ENCODE results near the gene SETD1A.
"Not testable (repeated sequence)": the region's sequence is repeated elsewhere in the genome, so short reads cannot be mapped to it uniquely, and the experiment has no call there.

The SETD1A gene

DNA sequence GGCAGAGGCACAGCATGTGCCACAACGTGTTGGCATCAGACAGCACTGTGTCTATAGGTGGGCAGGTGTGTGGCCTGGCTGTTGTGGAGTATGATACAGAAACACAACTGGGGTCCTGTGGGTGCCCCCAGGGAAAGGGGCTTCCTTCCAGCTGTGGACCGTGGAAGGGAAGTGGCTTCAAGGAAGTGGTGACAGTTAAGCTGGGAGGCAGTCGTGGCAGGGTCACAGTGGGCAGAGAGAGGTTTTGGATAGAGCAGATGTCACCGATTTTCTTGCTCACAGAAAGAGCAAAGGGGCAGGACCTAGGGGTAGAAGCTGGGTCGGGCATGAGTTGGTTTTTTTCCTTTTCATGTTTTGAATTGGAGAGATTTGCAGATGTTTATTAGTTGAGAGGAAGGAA, 19.9 kb upstream of the SETD1A start:
- no peaks in the 10 kb centered on the region for H3K9me3 ChIP-seq
- no peak overlapping the region for H3K4me3 ChIP-seq
- no peak for DNase-seq (ENCODE audit: low spot score in 2 of 2)
- H3K36me3 ChIP-seq (replicated peaks) = peaks cover 37% of the 10 kb centered on the region
- H3K27me3 ChIP-seq (ENCODE audit: low read depth) = no peaks in the 10 kb centered on the region
- H3K4me1 ChIP-seq = no peaks in the 10 kb centered on the region; the same call in 1 of the 2 replicates
- in situ Hi-C loops (cut with MboI; ENCODE audit: low sequenced_read_pairs) = no loop called here

DNA sequence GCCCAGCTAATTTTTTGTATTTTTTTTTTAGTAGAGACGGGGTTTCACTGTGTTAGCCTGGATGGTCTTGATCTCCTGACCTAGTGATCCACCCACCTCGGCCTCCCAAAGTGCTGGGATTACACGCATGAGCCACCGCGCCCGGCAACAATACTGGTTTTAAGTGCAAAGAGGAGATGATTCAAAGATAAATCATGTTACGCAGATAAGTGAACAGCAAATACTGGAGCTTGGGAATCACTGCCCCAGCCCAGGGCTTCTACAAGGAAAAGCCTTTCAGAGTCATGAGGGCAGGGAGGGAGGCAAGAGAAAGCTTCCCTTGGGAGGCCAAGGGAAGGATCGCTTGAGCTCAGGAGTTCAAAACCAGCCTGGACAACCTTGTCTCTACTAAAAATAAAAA, 18.0 kb upstream of the SETD1A start:
- in situ Hi-C loops (cut with MboI; ENCODE audit: low sequenced_read_pairs); H3K27me3 ChIP-seq (ENCODE audit: low read depth); H3K4me1 ChIP-seq; DNase-seq (ENCODE audit: low spot score in 2 of 2); H3K9me3 ChIP-seq; H3K4me3 ChIP-seq: not testable (repeated sequence)
- peaks cover 43% of the 10 kb centered on the region for H3K36me3 ChIP-seq (replicated peaks)

DNA sequence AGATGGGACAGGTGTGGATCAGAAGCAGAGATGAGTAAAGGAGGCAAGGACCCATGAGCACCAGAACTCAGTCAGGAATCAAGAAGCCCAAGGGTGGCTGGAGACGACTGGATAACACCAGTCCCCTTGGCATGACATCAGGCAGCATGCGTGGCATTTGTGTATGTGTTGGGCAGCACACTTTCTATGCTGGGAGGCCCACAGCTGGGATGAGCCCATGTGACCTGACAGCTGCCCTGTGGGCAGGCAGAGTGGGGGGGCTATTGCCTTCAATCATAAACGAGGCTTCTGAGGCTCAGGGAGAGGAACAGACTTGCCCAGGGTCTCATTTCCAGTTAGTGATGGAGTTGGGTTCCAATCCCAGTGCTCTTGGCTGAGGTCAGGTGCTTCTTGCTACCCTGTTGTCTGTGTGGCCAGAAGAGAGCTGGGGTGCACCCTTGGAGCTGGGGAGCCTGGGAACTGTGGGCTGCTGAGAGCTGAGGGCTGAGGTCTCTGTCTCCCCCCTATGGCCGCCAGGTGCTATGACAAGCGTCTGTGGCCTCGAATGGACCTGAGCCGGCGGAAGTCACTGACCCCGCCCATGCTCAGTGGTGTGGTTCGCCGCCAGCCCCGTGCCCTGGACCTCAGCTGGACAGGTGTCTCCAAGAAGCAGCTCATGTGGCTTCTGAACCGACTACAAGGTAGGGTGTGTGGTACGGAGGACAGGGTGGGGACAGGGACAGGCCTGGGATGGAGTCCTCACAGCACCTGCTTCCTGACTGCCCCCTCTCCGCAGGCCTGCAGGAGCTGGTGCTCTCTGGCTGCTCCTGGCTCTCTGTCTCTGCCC, 15.7 kb upstream of the SETD1A start:
- Histone ChIP-seq H3K27me3 (ENCODE audit: low read depth) (no peaks in the 10 kb centered on the region), H3K9me3 (no peaks in the 10 kb centered on the region), H3K4me1 (no peaks in the 10 kb centered on the region; the same call in 1 of the 2 replicates), H3K4me3 (no peak overlapping the region), H3K36me3 (replicated peaks) (peaks cover 42% of the 10 kb centered on the region)
- in situ Hi-C loops (cut with MboI; ENCODE audit: low sequenced_read_pairs) = no loop called here
- peak; percentile 63 to 84 for DNase-seq (ENCODE audit: low spot score in 2 of 2)

DNA sequence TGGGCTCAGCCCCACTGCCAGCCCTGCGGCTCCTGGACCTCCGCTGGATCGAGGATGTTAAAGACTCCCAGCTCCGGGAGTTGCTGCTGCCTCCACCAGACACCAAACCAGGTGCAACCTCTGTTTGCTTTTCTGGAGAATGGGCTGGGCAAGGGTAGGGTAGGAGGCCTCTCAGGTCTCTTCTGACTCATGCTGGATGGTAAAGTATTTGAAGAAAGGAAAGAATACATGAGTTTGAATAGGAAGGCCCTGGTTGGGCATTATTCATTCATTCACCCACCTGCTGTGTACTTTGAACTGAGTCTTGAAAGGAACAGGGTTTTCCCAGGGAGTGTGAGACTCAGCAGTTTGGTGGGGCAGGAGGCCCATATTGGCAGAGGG, 15.1 kb upstream of the SETD1A start:
- no peak overlapping the region for H3K4me3 ChIP-seq
- DNase-seq (ENCODE audit: low spot score in 2 of 2) = no peak
- no peaks in the 10 kb centered on the region for H3K27me3 ChIP-seq (ENCODE audit: low read depth)
- H3K4me1 ChIP-seq = no peaks in the 10 kb centered on the region; the same call in 1 of the 2 replicates
- no peaks in the 10 kb centered on the region for H3K9me3 ChIP-seq
- H3K36me3 ChIP-seq (replicated peaks) = peaks cover 36% of the 10 kb centered on the region
- in situ Hi-C loops (cut with MboI; ENCODE audit: low sequenced_read_pairs) = no loop called here

DNA sequence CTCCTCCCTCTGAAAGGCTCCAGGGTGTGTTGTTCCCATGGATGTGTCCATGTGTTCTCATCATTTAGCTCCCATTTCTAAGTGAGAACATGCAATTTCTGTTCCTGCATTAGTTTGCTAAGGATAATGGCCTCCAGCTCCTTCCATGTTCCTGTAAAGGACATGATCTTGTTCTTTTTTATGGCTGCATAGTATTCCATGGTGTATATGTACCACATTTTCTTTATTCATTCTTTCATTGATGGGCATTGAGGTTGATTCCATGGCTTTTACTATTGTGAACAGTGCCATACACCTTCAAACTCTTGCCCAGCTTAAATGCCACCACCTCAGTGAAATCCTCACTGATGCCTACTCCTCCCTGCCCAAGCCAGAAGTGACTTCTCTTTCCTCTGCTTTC, 13.2 kb upstream of the SETD1A start:
- no peaks in the 10 kb centered on the region for H3K27me3 ChIP-seq (ENCODE audit: low read depth)
- no peaks in the 10 kb centered on the region for H3K9me3 ChIP-seq
- peaks cover 40% of the 10 kb centered on the region for H3K36me3 ChIP-seq (replicated peaks)
- peaks cover 3% of the 10 kb centered on the region; the same call in 1 of the 2 replicates for H3K4me1 ChIP-seq
- no peak overlapping the region for H3K4me3 ChIP-seq
- no peak for DNase-seq (ENCODE audit: low spot score in 2 of 2)
- in situ Hi-C loops (cut with MboI; ENCODE audit: low sequenced_read_pairs) = no loop called here

DNA sequence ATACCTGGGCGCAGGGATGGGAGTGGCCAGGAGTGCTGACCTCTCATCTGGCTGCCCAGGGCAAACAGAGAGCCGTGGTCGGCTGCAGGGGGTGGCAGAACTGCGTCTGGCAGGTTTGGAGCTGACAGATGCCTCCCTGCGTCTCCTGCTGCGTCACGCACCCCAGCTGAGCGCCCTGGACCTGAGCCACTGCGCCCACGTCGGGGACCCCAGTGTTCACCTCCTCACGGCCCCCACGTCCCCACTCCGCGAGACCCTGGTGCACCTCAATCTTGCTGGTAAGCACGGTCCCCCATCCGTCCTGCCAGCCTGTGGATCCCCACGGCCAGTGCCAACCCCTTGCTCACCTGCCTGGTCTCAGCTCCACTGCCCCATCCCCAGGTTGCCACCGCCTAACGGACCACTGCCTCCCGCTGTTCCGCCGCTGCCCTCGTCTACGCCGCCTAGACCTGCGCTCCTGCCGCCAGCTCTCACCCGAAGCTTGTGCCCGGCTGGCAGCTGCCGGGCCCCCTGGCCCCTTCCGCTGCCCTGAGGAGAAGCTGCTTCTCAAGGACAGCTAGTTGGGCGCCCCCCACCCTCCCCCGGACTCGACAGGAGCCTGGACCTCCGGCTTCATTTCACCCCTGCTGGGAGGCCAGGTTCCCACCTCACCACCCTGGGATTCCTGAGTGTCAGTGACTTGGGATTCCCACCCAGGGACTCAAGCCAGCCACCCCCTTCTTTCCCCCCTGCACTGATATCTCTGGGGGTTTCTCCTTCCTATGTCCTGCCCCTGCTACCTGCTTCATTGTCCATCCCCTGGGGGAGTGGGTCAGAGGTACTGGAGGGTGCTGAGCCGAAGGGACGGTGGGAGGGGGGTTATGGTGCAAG, 10.6 kb upstream of the SETD1A start:
- Histone ChIP-seq H3K4me3 (no peak overlapping the region), H3K36me3 (replicated peaks) (peaks cover 28% of the 10 kb centered on the region), H3K4me1 (peaks cover 9% of the 10 kb centered on the region; the same call in 1 of the 2 replicates), H3K9me3 (no peaks in the 10 kb centered on the region), H3K27me3 (ENCODE audit: low read depth) (no peaks in the 10 kb centered on the region)
- in situ Hi-C loops (cut with MboI; ENCODE audit: low sequenced_read_pairs) = no loop called here
- no peak for DNase-seq (ENCODE audit: low spot score in 2 of 2)

DNA sequence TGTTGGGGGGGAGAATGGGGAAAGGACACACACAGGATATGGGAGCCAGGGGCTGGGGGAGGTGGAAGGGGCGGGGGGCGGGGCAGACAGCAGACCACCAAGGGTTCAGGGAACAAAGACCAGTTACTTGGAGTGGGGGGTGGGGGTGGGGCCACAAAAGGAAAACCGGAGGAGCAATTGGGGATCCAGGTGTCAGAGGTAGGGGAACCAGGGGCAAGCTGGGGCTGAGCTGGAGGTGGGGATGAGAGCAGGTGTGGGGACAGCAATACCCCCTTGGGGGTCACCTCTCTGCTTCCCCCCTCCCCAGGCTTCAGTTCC, 10.1 kb upstream of the SETD1A start:
- Histone ChIP-seq H3K4me1 (peaks cover 9% of the 10 kb centered on the region; the same call in 1 of the 2 replicates), H3K9me3 (no peaks in the 10 kb centered on the region), H3K4me3 (no peak overlapping the region), H3K27me3 (ENCODE audit: low read depth) (no peaks in the 10 kb centered on the region), H3K36me3 (replicated peaks) (peaks cover 22% of the 10 kb centered on the region)
- no peak for DNase-seq (ENCODE audit: low spot score in 2 of 2)
- in situ Hi-C loops (cut with MboI; ENCODE audit: low sequenced_read_pairs) = no loop called here

DNA sequence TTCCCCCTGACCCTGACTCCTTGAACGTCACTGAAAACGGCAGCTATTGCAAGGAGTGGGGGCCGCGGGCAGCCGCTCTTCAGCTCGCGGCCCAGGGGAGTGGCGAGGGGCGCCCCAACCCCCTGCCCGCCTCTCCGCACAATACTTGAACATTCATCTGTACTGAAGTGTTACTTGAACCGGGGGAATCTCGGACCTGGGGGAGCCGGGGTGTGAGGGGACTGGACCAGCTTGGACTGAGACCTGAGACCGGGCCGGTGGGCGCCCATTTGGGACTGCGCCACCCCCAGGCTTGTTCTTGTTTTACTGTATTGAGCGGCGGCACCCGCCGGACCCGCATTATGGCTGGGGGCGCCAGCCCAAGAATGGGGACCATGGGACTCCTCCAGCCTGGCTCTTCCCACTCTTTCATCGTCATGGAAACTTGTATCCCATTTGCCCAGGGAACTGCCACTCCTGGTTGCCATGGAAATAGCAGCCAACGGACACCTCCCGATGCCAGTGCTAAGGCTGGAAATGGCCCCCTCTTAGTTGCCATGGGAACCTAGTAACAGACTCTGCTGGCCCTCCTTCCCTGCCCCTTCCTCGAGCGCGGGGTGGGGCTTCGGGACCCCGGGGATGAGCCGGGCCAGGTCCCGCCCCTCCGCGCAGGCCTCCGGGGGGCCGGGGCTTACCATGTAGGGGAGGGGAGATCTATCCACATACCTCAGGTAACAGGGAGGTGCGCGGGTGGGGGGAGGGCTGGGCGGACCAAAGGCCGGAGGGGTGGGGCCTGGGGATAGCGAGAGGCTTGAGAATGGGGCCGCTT, 9.5 kb upstream of the SETD1A start:
- peak overlapping the region; percentile 49 for H3K4me3 ChIP-seq
- no peaks in the 10 kb centered on the region for H3K9me3 ChIP-seq
- peak; percentile 81 to 94 for DNase-seq (ENCODE audit: low spot score in 2 of 2)
- H3K4me1 ChIP-seq = peaks cover 9% of the 10 kb centered on the region; the same call in 1 of the 2 replicates
- H3K36me3 ChIP-seq (replicated peaks) = peaks cover 17% of the 10 kb centered on the region
- in situ Hi-C loops (cut with MboI; ENCODE audit: low sequenced_read_pairs) = no loop called here
- no peaks in the 10 kb centered on the region for H3K27me3 ChIP-seq (ENCODE audit: low read depth)

DNA sequence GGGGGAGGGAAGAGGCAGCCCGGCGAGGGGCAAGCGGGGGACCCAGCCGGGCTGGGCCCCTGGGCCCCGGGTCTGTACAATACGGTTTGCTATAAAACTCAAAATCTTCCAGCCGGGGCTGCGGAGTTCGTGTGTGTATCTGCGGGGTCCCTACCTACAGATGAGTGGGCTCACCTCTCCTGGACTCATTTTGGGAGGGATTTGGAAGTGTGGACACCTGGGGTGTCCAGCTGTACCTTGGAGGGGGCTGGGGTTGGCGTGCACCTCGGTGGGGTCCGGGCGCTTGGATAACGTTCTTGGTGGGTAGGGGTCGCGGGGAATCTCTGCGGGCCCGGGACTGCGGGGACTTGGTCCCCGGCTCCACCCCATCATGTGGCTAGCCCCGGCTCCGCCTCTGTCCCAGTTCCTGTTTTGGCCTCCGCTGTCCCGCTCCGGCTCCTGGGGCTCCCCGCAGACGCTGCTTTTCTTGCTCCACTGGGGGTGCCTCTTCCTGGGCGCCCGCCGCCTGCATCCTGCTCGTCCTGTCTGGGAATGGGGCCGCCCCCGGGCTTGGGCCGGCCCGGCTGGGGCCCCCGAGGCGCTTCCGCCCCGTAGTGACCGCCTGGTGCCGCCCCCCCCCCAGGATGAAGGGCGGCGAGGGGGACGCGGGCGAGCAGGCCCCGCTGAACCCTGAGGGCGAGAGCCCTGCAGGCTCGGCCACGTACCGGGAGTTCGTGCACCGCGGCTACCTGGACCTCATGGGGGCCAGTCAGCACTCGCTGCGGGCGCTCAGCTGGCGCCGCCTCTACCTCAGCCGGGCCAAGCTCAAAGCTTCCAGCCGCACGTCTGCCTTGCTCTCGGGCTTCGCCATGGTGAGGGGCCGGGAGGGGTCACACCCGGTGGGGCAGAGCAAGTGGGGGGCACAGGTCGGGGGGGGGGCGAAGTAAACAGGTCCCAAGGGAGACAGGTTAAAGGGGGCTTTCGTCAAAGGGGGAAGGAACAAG, 8.6 kb upstream of the SETD1A start, which contains the start of gene ORAI3:
Gene ORAI3, plus strand, starts transcription at position 402 of the 983 bp plus-strand sequence. Its CDS starts 222 bp downstream, at position 624.
- Histone ChIP-seq H3K9me3 (no peaks in the 10 kb centered on the region), H3K4me1 (peaks cover 14% of the 10 kb centered on the region), H3K4me3 (peak within 1 kb of the TSS; percentile 49), H3K36me3 (replicated peaks) (peaks cover 13% of the 10 kb centered on the region), H3K27me3 (ENCODE audit: low read depth) (no peaks in the 10 kb centered on the region)
- in situ Hi-C loops (cut with MboI; ENCODE audit: low sequenced_read_pairs) = no loop called here
- peak in 1 of 2 experiments; percentile 78 for DNase-seq (ENCODE audit: low spot score in 2 of 2)

DNA sequence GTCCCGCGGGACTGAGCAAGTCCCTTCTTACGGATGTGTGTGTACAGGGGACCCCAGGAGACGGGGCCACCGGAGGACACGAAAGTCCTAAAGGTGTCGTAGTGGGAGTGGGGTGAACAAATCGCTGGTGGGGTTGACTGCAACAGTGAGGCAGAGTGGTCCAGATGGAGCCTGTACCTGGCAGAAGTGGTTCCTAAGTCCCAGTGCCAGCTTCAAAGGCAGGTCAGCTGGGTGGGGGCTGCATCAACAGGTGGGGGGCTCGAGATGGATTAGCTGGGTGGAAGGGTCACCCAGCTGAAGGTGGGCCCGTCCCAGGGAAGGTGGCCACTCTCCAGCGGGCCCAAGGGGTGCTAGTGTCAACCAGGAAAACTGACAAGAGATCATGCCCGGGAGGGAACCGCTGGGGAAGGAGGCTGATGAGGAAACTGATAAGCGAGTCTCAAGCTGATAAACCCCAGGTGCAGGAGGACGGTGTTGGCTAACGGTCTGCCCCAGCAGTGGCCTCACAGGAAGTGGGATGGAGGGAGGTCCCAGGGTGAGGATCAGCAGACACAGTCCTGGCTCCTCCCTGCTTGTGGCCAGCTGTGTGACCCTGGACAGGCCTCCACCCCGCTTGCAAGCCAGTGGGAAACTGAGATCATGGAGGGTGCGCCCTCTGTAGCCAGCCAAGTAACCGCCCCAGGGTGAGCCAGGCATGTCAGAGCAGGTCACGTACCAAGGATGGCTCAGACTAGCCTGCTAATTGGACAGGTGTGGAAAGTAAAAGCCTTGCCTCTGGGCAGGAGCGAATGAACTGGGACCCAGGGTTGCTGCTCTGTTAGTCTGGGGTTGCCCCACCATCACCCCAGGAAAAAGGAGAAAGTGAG, 7.7 kb upstream of the SETD1A start:
- no peaks in the 10 kb centered on the region for H3K27me3 ChIP-seq (ENCODE audit: low read depth)
- peaks cover 6% of the 10 kb centered on the region for H3K36me3 ChIP-seq (replicated peaks)
- in situ Hi-C loops (cut with MboI; ENCODE audit: low sequenced_read_pairs) = loop anchor here (25.0 kb wide), 1 partner anchor 762 kb away; a partner anchor contains a TSS
- H3K4me3 ChIP-seq = peak overlapping the region; percentile 49
- H3K4me1 ChIP-seq = peaks cover 14% of the 10 kb centered on the region
- DNase-seq (ENCODE audit: low spot score in 2 of 2) = peak in 1 of 2 experiments; percentile 61
- H3K9me3 ChIP-seq = no peaks in the 10 kb centered on the region

DNA sequence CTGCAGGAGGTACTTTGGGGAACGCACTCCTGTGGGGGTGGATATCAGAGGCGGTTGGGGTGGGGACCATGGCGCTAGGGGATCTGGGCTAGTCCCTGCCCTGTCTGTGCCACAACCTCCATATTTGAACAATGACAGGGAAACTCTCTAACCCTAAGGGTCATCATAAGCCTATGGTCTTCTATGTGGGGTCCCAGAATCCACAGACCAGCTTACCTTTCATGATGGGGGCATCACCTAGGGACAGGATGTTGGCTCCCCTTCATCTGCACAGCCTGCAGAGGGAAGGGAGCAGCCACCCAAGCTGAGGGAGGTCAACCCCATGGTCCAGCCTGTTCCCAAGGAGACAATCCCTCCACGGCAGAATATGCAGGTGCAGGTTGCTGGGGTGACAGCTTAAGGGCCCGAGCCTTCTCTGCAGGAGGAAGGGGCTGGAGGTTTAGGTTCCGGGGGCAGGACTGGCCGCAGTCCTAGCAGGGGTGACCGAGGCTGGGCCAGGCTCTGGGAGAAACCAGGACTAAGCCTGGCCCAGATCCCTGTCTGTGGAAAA, 7.0 kb upstream of the SETD1A start:
- Histone ChIP-seq H3K9me3 (no peaks in the 10 kb centered on the region), H3K27me3 (ENCODE audit: low read depth) (no peaks in the 10 kb centered on the region), H3K4me1 (peaks cover 14% of the 10 kb centered on the region), H3K4me3 (no peak overlapping the region), H3K36me3 (replicated peaks) (peaks cover 4% of the 10 kb centered on the region)
- in situ Hi-C loops (cut with MboI; ENCODE audit: low sequenced_read_pairs) = loop anchor here (25.0 kb wide), 1 partner anchor 762 kb away; a partner anchor contains a TSS
- DNase-seq (ENCODE audit: low spot score in 2 of 2) = no peak
